SW480 (cell line): ENCODE measurements around the gene ETHE1.
A peak's percentile ranks its signal among the peaks of the same experiment; 100 is the strongest.

Experiments used
- DNase-seq: peaks from one replicate; pipeline ENCODE4 v3.0.0-alpha.2; 2016; ENCODE audit warnings: low spot score

ETHE1 gene, protein sequence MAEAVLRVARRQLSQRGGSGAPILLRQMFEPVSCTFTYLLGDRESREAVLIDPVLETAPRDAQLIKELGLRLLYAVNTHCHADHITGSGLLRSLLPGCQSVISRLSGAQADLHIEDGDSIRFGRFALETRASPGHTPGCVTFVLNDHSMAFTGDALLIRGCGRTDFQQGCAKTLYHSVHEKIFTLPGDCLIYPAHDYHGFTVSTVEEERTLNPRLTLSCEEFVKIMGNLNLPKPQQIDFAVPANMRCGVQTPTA

DNA sequence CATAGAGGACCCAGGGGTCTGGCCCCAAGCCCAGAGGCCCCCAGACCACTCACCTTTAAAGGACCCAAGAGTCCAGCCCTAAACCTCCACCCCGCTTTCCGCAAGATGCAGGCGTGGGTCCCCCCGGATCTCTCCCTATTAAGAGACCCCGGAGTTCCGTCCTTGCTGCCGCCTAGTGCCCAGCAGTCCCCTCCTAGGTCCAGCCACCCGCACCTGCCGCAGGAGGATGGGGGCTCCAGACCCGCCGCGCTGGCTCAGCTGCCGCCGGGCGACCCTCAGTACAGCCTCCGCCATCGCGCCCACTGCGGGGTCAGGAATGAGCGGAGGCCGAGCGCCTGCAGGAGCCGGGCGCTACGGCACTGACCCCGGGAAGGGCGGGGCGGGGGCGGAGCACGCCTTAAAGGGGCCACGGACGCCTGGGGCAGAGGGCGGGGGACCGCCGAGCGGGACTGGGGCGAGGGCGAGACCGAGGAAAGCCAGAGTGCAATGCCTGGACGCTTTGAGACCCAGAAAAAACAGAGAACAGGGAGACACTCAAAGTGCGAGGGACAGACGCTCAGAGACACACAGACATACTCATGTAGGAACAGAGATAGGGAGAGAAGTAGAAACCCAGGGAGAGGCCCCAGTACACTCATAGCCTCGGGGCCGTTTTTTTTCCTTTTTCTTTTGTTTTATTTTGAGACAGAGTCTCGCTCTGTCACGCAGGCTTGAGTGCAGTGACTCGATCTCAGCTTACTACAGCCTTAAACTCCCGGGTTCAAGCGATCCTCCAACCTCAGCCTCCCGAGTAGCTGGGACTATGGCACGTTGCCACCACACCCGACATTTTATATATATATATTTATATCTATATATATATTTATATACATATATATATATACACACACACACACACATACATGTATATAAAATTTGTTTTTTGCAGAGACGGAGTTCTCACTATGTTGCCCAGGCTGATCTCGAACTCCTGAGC, at the start of gene ETHE1:
Gene ETHE1, minus strand, starts transcription at position 318 of the 976 bp plus-strand sequence. Its CDS starts 24 bp downstream, at position 294.
- peak; percentile 75 for DNase-seq

DNA sequence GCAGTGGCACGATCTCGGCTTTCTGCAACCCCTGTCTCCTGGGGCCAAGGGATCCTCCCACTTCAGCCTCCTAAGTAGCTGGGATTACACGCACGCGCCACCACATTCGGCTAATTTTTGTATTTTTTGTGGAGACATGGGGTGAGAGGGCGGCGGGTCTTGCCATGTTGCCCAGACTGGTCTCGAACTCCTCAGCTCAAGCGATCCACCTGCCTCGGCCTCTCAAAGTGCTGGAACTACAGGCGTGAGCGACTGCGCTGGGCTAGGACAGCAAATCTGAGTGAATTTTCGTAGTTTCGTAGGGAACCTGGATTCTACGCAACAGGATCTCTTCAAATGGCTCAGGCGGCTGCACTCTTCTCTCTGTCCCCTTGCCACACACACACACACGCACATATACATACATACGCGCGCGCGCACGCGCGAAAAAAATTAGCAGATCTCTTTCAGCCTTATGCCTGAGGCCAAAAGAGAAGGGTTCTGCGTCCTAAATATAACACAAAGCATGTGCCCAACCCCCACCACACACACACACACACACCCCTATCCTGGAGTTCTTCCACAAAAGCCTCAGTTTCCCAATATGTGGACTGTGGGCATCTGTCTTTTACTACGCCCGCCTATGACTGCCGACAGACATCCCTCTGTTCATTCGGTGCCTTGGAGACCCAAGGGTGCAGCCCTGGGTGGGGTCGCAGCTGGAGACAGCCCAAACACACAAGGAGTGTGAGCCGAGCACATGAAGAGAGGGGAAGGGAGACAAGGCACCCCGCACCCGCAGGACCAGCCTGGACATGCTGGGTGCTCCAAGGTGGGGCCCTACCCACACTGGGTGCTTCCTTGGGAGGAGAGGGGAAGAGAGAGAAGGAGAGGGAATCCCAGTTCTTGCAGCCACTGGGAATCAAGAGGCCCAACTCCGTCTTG, 49.2 kb upstream of the ETHE1 start:
- peak; percentile 36 for DNase-seq

DNA sequence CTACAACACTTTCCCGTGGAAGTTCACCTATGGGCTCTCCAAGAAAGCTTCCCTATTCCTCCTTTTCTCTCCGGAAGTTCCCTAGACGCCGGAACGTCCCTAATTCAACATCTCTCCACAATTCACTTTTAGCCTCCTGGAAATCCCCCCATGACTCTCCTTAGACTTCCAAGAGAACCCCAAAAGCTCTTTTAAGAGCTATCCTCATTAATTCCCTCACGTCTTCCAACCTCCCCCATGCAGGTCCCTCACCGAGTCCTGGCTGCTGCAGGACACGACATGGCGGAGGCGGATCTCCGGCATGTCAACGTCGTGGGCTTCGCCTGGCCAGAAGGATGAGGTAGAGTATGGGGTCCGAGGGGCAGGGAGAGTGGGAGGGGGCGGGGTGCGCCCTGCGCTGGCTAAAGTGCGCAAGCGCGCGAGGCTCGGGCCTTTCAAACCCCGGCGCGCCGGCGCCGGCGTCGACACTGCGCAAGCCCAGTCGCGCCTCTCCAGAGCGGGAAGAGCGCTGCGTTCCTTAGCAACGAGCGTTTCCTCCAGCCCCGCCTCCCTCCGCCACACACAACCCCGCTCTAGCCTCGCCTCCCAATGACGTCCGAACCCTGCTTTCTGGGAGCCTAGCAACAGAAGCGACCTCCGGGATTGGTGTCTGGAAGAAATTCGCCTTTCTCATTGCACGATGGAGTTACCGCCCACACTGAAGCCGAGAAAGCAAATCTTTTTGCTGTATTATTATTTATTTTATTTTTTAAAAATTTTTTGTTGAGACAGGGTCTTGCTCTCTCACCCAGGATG, 48.4 kb upstream of the ETHE1 start, which contains the start of the genes PINLYP and XRCC1:
Gene PINLYP, plus strand, starts transcription at position 646 of the 795 bp plus-strand sequence. CDS start 1,391 bp downstream, outside the sequence.
Gene XRCC1, minus strand, starts transcription at position 372 of the 795 bp plus-strand sequence. Its CDS starts 69 bp downstream, at position 303.
- DNase-seq, result peak; percentile 99

DNA sequence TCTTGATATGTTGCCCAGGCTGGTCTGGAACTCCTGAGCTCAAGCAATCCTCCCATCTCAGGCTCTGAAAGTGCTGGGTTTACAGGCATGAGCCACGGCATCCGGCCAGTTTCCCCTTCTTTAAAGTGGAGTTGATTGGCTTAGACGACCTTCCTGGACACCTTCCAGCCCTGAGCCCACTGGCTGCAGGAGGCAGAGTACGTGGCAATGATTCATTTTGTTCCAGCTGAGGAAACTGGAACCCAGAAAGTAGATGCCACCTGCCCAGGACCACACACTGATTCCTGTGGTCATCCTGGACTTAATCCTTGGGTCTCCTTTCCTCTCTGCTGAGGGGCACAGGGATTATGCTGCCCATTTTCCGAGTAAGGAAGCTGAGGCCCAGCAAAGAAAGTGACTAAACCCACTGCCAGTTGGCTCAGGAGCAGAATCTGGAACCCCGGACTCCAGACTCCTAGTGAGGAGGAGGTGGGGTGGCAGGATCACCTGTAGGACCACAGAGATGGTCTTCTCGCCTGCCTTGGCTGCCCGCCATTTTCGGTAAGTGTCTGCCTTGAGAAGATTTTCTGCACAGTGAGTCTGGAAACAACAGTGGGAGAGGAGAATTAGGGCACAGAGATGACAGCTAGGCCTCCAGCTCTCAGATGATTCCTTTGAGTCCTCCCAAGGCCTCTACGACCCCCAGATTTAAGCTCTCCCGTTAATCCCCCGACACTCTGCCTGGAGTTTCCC, 47.6 kb upstream of the ETHE1 start:
- DNase-seq, result no peak

DNA sequence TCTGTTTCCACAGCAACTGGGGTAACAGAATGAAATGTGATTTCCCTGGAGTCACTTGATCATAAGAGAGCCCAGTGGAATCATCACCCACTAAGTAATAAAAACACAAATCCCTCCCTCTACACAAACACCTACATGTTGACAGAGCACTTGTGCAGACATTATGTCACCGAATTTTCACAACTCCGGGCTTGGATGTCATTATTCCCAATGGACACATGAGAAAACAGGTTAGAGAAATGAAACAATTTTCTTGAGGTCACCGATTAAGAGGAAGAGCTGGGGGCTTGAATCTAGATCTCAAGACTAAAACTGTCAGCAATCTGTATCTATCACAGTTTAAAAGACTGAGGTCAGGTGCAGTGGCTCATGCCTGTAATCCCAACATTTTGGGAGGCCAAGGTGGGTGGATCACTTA, 45.2 kb upstream of the ETHE1 start:
- DNase-seq, result no peak

DNA sequence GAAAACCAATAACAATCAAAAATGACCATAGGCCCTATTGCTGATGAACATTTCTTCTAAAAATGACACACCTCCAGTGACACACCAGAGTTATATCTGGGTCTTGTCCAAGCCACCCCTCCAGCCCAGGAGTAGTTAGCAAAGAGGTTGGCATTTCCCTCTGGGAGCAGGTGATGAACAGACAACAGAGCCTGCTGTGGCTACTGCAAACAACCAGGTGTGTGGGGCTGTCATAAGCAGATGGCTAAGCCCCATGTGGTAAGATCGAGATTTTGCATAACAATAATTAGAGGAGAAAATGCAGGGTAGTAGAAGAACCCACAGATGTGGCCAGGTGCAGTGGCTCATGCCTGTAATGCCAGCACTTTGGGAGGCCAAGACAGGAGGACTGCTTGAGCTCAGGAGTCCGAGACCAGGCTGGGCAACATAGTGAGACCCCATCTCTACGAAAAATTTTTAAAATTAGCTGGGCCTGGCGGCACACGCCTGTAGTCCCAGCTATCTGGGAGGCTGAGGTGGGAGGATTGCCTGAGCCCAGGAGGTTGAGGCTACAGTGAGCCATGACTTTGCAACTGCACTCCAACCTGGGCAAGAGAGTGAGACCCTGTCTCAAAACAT, 43.3 kb upstream of the ETHE1 start:
- no peak for DNase-seq

DNA sequence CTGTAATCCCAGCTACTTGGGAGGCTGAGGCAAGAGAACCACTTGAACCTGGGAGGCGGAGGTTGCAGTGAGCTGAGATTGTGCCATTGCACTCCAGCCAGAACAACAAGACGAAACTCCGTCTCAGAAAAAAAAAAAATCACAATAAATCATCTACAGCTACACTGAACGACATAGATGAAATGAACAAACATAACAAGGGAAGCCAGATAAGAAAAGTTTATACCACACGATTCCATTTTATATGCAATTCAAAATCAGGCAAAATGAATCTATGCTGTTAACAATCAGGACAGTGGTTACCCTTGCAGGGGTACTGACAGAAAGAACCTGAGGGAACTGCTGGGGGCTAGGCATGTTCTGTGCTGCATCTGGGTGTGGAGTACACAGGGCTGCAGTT, 42.7 kb upstream of the ETHE1 start:
- no peak for DNase-seq

DNA sequence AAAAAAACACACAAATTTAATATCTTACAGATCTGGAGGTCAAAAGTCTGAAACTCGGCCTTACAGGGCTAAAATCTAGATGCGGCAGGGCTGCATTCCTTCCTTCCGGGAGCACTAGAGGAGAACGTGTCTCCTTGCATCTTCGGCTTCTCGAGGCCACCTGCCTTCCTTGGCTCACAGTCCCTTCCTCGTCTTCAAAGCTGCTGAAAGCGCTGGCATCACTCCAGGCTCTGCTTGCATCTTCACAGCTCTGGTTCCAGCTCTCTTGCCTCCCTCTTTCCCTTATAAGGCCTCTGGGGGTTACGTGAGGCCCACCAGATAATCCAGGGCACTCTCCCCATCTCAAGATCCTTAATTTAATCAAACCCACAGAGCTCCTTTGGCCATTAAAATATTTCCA, 37.8 kb upstream of the ETHE1 start:
- no peak for DNase-seq

DNA sequence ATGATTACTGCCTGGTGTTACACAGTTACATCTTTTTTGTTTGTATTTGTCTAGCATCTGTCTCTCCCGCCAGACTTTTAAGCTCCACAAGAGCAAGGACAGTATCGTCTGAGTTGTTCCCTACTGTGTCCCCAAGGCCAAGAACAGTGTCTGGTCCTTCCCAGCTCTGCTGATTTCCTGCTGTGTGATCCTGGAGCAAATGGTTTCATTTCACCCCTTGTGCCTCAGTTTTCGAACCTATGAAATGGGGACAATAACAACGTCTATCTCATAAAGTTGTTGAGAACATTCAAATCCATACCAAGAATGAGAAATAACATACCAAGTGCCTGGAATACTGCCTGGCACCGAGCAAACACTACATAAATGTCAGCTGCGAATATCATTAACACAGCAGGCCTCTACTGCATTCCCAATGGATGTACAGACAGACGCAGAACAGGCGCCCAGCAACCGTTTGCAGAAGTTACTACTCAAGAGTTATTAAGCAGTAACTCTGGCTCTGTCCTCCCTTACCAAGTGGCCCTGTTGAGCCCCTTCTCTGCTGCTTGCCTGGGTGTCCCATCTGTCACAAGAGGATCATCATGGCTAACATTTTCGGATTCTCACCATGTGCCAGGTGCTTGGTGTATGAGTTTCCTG, 36.9 kb upstream of the ETHE1 start:
- DNase-seq, result no peak

DNA sequence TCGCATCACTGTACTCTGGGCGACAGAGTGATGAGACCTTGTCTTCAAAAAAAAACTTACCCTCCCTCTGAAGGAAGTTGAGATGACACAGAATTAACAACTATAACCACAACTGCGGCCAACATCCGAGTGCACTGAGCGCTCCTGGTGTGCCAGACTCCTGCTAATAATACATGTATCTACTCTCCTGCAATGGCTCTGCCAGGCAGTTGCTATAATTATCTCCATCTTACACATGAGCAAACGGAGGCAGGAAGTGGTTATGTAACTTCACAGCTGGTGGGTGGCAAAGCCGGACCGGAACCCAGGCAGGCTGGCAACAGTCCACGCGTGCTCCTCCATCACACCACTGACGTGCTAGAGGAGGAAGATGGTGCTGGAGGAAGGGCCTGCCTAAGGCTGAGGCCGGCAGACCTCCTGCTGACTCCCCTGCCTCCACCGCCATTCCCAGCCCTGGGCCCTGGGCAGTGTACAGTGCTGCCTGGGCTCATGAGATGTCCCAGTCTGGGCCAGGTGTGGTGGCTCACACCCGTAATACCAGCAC, 35.8 kb upstream of the ETHE1 start:
- no peak for DNase-seq

DNA sequence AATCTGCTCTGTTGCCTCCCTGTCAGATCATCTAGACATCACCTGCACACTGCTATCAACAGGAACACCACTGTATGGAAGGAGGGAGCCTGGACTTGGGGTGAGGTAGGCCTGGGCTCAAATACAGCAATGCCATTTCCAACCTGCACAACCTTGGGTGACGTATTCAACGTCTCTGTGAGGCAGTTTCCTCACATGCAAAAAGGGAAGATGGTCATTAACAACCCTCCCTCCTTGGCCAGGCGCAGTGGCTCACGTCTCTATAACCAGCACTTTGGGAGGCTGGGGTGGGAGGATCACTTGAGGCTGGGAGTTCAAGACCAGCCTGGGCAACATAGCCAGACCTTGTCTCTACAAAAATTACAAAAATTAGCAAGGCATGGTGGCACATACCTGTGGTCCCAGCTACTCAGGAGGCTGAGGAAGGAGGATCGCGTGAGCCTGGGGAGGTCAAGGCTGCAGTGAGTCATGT, 35.3 kb upstream of the ETHE1 start:
- DNase-seq, result no peak

DNA sequence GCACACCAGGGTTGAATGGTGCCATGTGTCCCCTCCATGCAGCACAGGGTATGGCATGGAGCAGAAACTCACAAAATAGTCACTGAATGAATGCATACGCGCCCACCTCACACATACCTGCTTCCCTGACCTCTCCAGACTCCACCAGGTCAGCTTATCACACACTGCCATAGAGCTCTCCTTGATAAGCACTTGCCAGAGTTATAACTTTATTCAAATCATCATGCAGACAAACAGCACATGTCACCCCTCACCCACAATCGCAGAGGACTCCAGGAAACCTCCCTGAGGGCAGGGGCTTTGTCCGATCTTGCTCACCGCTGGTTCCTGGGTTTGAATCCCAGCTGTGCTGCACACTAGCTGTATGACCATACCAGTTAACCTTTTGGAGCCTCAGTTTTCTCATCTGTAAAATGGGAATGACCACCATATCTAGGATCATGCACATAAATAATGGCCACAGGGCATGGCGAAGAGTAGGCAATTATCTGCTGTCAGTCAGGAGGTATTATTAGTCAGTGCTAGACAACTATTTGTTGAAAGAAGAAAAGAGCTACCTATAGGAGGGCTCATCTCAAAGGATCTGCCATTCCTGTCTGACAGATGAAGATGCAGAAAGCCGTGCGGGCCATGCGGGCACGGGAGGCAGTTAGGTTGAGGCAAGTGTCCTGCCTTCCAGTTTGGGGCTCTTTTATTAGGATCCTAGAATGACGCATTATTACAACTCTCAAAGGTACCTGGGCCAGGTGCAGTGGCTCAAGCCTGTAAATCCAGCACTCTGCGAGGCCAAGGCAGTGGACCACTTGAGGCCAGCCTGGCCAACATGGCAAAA, 34.4 kb upstream of the ETHE1 start:
- DNase-seq, result no peak

DNA sequence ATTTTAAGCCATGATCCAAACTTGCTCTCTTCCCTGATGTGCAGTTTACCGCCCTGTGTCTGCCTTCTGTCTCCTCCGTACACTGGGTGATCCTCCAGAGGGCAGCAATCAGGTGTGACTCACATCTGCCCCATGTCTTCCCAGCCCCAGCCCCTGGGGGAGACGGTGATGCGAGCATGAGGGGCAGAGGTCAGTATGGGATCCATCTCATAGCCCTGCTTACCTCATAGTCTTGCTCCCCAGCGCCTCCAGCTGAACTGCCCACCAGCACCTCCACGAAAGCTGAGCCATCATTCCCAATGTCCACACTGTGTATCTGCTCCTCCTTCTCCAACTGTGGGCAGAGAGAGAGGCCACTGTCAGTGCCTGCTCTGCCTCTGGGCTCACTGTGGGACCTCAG, 33.7 kb upstream of the ETHE1 start:
- no peak for DNase-seq

DNA sequence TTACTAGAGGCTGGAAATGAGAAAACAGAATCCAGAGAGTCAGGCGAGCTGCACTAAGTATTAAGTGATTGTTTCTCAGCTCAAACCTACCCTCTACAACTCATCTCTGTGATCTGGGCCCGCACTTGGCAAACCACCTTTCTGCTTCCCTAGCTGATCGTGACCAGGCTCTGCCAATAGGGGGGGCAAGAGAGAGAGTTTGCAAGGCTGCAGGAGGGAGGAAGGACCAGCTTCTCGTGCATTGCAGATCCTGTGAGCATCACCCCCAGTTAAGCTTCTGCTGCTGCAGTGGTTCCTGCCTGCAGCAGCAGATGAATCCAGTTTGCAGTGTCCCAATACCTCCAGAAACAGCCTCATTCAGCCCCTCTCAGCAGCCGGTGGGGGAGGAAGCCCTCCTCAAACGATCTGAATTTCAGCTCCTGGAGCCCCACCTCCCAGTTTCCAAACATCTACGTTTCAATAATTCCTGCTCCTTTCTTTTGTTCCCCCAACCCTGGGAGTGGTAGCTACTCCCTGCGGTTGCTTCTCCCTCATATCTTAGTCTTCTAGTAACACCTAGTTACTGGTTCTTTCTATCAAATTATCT, 28.3 kb upstream of the ETHE1 start:
- DNase-seq, result peak; percentile 66

DNA sequence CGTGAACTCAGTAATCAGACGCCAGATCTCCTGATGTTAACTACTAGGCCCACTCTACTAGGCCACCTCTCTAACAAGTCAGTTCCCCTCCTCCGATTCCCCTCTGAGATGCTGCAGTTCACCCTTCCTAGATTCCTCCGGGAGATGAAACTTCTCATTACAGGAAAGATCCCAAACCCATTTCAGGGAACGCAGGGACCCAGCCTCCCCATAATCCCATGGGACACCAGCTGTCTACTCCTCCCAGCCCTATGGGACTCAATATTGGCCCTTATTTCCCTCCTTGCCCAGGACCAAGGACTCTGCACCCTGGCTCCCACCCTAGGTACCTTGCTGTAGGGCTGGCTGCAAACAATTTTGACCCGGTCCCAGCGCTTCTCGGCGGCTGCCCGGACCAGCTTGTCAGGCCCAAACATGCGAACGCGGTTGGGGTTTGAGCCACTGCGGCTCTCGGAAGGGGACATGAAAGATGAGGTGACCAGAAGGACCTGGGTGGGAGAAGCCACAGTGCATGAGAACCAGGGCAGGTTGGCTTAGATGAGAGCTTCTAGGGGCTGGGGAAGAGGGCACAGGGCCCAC, 27.4 kb upstream of the ETHE1 start:
- DNase-seq, result no peak

DNA sequence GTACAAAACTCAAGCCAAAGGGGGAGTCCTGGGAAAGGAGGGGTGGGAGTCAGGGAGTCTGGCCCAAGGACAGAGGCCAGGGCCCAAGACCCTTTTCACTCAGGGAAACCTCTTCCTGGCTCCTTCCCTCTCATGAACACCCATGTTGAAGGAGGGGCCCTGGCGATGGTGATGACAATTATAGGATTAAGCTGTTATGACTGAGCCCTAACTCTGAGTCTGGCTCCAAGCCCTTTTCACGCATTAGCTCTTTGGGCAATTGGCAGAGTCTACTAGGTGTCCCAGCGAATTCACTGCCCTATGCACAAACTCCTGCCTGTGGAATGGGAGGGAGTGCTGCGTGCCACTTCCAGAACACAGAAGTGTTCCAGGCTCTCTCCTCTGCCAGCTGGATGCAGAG, 26.7 kb upstream of the ETHE1 start:
- no peak for DNase-seq

DNA sequence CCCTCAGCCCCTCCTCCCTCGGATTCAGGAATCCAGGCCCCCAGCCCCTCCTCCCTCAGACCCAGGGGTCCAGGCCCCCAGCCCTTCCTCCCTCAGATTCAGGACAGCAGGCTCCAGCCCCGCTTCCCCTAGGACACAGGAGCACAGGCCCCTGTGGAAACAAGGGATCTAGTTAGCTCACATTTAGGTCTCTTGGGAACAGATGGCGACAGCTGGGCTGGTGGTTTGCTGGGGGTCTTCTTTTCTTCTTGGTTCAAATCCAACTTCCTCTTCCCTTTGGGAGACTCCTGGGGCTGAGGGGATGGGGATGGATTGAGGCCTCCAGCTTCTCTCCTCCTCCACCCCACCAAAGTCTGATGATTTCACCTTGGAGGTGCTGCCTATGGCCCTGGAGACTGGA, 25.6 kb upstream of the ETHE1 start:
- DNase-seq, result no peak

DNA sequence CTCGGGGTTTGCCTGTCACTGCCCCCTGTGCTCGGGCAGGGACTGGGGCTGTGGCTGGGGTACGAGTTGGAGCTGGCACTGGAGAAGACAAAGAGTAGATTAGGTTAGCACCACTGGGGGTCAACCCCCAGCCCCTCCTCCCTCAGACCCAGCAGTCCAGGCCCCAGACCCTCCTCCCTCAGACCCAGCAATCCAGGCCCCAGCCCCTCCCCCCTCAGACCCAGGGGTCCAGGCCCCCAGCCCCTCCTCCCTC, 25.1 kb upstream of the ETHE1 start:
- DNase-seq, result no peak
